Adrenal gland (tissue), 5 donors: ENCODE measurements around the gene ANAPC1.

ENCODE experiments used
- CTCF ChIP-seq, 6 experiments: fragments of 450-650 bp in 4 of 6; fragments of 200-600 bp in 2 of 6; sonication (generic) in 1 of 6; IDR thresholded peaks; 1 replicate in 5 of 6; 2 replicates in 1 of 6; pipeline versions ENCODE4 v1.5.1 to v1.8.0; 2016 to 2021; ENCODE audit warnings: antibody characterized with exemption in 6 of 6, mild to moderate bottlenecking in 2 of 6, moderate library complexity in 1 of 6
- POLR2A ChIP-seq, 2 donors: fragments of 450-650 bp; IDR thresholded peaks; one replicate each; pipeline ENCODE4 v1.6.1; 2017; ENCODE audit warnings: antibody characterized with exemption in 2 of 2, mild to moderate bottlenecking in 2 of 2, moderate library complexity in 1 of 2
- donor health status: DM: no; HTN: no; CAD: no.

GRCh38 chr2:111883661-111884591 is at the start of gene ANAPC1:
- TF ChIP-seq CTCF (IDR thresholded peaks at IDR 0.05), result no peak
- peak in 1 of 2 donors; percentile 57 for TF ChIP-seq POLR2A (IDR thresholded peaks at IDR 0.05)
